K562 (cell line): ENCODE data around the gene SEPHS2. TPM values are rescaled to one million over a fixed set of nuclear protein-coding genes. Genes with fewer than 3 reads are reported as not detected.

Source experiments
- CREM ChIP-seq: IDR thresholded peaks from 2 replicates; pipeline ENCODE4 v1.6.1; 2014; ENCODE audit warnings: antibody characterized with exemption, low read depth
- IFI16 ChIP-seq: fragments of 250-450 bp; sonication (Bioruptor Pico); IDR thresholded peaks from 2 replicates; pipeline ENCODE4 v2.1.2; 2022; ENCODE audit warnings: mild to moderate bottlenecking, inconsistent platforms
- SUPT5H ChIP-seq: fragments of 450-650 bp; IDR thresholded peaks from 2 replicates; pipeline ENCODE4 v1.6.1; 2016
- polyA plus RNA-seq, 8 experiments: library from polyadenylated mRNA; depleted of rRNA in 4 of 8; stranded (reverse) in 5 of 8; unstranded in 3 of 8; fragments of >200 nt; fragmentation: Nextera tagmentation in 2 of 8; fragmentation: Illumina TruSeq in 1 of 8; extraction: Ambion mirVana in 2 of 8; extraction: Trizol in 1 of 8; gene quantifications; 2 replicates each; pipeline versions ENCODE4 v1.2.1 to v1.2.3, GENCODE V29; 2011 to 2014; ENCODE audit warnings: inconsistent platforms in 1 of 8, missing spikeins in 1 of 8
- total RNA-seq, 7 experiments: library from RNA; depleted of rRNA in 6 of 7; stranded (reverse); fragments of >200 nt in 6 of 7; fragmentation: Illumina TruSeq in 2 of 7; extraction: Trizol in 2 of 7; gene quantifications; 2 replicates each; pipeline versions ENCODE4 v1.2.1 to v1.2.3, GENCODE V29; 2011 to 2021; ENCODE audit warnings: low replicate concordance in 1 of 7
- TF ChIP-seq, protein P1 (sequence below), 2 experiments: IDR thresholded peaks in 1 of 2; conservative IDR thresholded peaks in 1 of 2; 2 replicates each; pipeline ENCODE4 v1.6.1; 2016; ENCODE audit warnings: low read depth in 2 of 2, mild to moderate bottlenecking in 1 of 2, missing compliant biosample characterization in 1 of 2, missing genetic modification characterization in 1 of 2, moderate library complexity in 1 of 2
- TF ChIP-seq, protein P2 (sequence below): IDR thresholded peaks from 3 replicates; pipeline ENCODE4 v1.6.1; 2011; ENCODE audit warnings: borderline replicate concordance, mild to moderate bottlenecking; ENCODE audit not compliant: insufficient read length, insufficient read depth
- TF ChIP-seq, protein P3 (sequence below): fragments of 200-800 bp; sonication (Bioruptor generic); IDR thresholded peaks from 2 replicates; pipeline ENCODE4 v1.6.1; 2016; ENCODE audit warnings: missing genetic modification characterization, missing compliant biosample characterization
- TF ChIP-seq, protein P4 (sequence below), 2 experiments: fragments of 450-650 bp; formaldehyde crosslinking in 1 of 2; IDR thresholded peaks; 2 replicates each; pipeline versions ENCODE4 v1.4.0 to v1.6.1; 2014 to 2020; ENCODE audit warnings: mild to moderate bottlenecking in 2 of 2, borderline replicate concordance in 1 of 2, low read depth in 1 of 2

SEPHS2 gene
- total and polyA plus RNA-seq, 9 of the 15 experiments (the other 6 are each of a cell fraction or from before 2014, with no cell fraction given), result 20.9 to 90.6 (median 43.4) TPM

DNA sequence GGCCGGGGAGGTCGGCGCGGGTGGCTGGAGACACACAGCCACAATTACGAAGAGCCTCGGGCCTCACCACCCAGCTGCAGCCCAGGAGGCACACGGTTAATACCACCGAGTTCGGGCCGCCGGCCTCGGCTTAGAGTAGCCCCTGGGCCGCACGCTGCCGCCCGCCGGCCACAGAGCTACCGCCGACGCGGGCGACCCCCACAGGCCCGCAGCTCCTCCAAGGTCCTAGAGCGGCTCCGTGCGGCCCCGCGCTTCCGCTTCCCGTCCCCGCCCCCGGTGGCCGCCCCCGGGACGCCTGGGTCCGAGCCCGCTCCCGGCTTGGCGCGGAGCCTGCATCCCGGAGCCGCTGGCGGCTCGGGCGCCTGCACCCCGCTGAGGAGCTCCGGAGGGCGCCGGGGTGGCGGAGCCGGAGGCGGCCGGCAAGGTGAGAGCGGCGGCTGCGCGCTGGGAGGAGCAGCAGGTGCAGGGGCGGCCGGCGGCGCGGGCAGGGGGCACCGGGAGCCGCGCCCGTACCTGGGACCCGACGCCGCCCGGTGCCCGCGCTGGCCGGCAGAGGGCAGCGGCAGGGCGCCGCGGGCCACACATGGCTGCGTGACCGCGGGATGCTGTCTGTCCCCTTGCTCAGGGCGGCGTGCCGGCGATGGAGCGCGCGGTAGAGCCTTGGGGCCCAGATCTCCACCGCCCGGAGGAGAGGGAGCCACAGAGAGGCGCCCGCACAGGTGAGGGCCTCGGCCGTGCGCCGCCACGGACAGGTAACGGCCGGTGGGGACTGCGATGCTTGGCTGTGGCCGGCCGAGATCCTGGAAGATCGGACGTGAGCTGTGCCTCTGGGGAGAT, 50.3 kb downstream of the SEPHS2 start, which contains the start of gene ZNF48 (continued):
- TF ChIP-seq, protein P1, sequence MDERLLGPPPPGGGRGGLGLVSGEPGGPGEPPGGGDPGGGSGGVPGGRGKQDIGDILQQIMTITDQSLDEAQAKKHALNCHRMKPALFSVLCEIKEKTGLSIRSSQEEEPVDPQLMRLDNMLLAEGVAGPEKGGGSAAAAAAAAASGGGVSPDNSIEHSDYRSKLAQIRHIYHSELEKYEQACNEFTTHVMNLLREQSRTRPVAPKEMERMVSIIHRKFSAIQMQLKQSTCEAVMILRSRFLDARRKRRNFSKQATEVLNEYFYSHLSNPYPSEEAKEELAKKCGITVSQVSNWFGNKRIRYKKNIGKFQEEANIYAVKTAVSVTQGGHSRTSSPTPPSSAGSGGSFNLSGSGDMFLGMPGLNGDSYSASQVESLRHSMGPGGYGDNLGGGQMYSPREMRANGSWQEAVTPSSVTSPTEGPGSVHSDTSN (CRISPR knock-in tag; IDR thresholded peaks at IDR 0.05; ENCODE audit: low read depth), result no peak
- TF ChIP-seq, protein P1 (tag; conservative IDR thresholded peaks at IDR 0.05; ENCODE audit: low read depth), result no peak
- peak; percentile 67; the same call in 1 of the 2 replicates for TF ChIP-seq CREM
- TF ChIP-seq, protein P2, sequence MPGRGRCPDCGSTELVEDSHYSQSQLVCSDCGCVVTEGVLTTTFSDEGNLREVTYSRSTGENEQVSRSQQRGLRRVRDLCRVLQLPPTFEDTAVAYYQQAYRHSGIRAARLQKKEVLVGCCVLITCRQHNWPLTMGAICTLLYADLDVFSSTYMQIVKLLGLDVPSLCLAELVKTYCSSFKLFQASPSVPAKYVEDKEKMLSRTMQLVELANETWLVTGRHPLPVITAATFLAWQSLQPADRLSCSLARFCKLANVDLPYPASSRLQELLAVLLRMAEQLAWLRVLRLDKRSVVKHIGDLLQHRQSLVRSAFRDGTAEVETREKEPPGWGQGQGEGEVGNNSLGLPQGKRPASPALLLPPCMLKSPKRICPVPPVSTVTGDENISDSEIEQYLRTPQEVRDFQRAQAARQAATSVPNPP, result no peak
- no peak for TF ChIP-seq IFI16 (CRISPR knock-in tag)
- TF ChIP-seq, protein P3, sequence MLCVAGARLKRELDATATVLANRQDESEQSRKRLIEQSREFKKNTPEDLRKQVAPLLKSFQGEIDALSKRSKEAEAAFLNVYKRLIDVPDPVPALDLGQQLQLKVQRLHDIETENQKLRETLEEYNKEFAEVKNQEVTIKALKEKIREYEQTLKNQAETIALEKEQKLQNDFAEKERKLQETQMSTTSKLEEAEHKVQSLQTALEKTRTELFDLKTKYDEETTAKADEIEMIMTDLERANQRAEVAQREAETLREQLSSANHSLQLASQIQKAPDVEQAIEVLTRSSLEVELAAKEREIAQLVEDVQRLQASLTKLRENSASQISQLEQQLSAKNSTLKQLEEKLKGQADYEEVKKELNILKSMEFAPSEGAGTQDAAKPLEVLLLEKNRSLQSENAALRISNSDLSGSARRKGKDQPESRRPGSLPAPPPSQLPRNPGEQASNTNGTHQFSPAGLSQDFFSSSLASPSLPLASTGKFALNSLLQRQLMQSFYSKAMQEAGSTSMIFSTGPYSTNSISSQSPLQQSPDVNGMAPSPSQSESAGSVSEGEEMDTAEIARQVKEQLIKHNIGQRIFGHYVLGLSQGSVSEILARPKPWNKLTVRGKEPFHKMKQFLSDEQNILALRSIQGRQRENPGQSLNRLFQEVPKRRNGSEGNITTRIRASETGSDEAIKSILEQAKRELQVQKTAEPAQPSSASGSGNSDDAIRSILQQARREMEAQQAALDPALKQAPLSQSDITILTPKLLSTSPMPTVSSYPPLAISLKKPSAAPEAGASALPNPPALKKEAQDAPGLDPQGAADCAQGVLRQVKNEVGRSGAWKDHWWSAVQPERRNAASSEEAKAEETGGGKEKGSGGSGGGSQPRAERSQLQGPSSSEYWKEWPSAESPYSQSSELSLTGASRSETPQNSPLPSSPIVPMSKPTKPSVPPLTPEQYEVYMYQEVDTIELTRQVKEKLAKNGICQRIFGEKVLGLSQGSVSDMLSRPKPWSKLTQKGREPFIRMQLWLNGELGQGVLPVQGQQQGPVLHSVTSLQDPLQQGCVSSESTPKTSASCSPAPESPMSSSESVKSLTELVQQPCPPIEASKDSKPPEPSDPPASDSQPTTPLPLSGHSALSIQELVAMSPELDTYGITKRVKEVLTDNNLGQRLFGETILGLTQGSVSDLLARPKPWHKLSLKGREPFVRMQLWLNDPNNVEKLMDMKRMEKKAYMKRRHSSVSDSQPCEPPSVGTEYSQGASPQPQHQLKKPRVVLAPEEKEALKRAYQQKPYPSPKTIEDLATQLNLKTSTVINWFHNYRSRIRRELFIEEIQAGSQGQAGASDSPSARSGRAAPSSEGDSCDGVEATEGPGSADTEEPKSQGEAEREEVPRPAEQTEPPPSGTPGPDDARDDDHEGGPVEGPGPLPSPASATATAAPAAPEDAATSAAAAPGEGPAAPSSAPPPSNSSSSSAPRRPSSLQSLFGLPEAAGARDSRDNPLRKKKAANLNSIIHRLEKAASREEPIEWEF (CRISPR knock-in tag), result no peak
- TF ChIP-seq, protein P4, sequence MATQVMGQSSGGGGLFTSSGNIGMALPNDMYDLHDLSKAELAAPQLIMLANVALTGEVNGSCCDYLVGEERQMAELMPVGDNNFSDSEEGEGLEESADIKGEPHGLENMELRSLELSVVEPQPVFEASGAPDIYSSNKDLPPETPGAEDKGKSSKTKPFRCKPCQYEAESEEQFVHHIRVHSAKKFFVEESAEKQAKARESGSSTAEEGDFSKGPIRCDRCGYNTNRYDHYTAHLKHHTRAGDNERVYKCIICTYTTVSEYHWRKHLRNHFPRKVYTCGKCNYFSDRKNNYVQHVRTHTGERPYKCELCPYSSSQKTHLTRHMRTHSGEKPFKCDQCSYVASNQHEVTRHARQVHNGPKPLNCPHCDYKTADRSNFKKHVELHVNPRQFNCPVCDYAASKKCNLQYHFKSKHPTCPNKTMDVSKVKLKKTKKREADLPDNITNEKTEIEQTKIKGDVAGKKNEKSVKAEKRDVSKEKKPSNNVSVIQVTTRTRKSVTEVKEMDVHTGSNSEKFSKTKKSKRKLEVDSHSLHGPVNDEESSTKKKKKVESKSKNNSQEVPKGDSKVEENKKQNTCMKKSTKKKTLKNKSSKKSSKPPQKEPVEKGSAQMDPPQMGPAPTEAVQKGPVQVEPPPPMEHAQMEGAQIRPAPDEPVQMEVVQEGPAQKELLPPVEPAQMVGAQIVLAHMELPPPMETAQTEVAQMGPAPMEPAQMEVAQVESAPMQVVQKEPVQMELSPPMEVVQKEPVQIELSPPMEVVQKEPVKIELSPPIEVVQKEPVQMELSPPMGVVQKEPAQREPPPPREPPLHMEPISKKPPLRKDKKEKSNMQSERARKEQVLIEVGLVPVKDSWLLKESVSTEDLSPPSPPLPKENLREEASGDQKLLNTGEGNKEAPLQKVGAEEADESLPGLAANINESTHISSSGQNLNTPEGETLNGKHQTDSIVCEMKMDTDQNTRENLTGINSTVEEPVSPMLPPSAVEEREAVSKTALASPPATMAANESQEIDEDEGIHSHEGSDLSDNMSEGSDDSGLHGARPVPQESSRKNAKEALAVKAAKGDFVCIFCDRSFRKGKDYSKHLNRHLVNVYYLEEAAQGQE (IDR thresholded peaks at IDR 0.05; ENCODE audit: borderline replicate concordance), result no peak
- TF ChIP-seq, protein P4 (CRISPR knock-in tag; IDR thresholded peaks at IDR 0.05; ENCODE audit: low read depth), result no peak
- peak; percentile 51 for TF ChIP-seq SUPT5H
